Smooth muscle cell (in vitro differentiated cells): ENCODE results near the gene PAGE2B. TPM values are rescaled to one million over a fixed set of nuclear protein-coding genes. Genes with fewer than 3 reads are reported as not detected.
"Not testable (repeated sequence)": the region's sequence is repeated elsewhere in the genome, so short reads cannot be mapped to it uniquely, and the experiment has no call there.

Source experiments
- DNase-seq: peaks from one replicate; lab custom pipeline; 2025; ENCODE audit not compliant: unreplicated experiment; lab: John Stamatoyannopoulos, UW
- H2AFZ ChIP-seq: fragments of 200-600 bp; sonication (generic); 2 replicates; pipeline ENCODE4 v1.6.0; 2016; ENCODE audit warnings: antibody characterized with exemption, low read depth, mild to moderate bottlenecking
- H3F3A ChIP-seq: fragments of 200-600 bp; sonication (generic); 2 replicates; pipeline ENCODE4 v1.6.0; 2017; ENCODE audit warnings: antibody characterized with exemption, low read depth
- H3K27ac ChIP-seq: fragments of 200-600 bp; sonication (generic); 2 replicates; pipeline ENCODE4 v1.5.1; 2016; ENCODE audit warnings: low read depth, mild to moderate bottlenecking
- H3K27me3 ChIP-seq: fragments of 200-600 bp; sonication (generic); 2 replicates; pipeline ENCODE4 v1.6.1; 2016; ENCODE audit warnings: low read depth, mild to moderate bottlenecking
- H3K36me3 ChIP-seq: fragments of 200-600 bp; sonication (generic); 2 replicates; pipeline ENCODE4 v1.5.1; 2016; ENCODE audit warnings: low read depth
- H3K4me1 ChIP-seq: fragments of 200-600 bp; sonication (generic); 2 replicates; pipeline ENCODE4 v1.5.1; 2016; ENCODE audit warnings: low read depth
- H3K4me2 ChIP-seq: fragments of 200-600 bp; sonication (generic); 2 replicates; pipeline ENCODE4 v1.6.0; 2016; ENCODE audit warnings: mild to moderate bottlenecking
- H3K4me3 ChIP-seq: fragments of 200-600 bp; sonication (generic); 2 replicates; pipeline ENCODE4 v1.5.1; 2016; ENCODE audit warnings: mild to moderate bottlenecking
- H3K79me2 ChIP-seq: fragments of 200-600 bp; sonication (generic); 2 replicates; pipeline ENCODE4 v1.6.0; 2016; ENCODE audit warnings: low read depth, mild to moderate bottlenecking
- H3K9ac ChIP-seq: fragments of 200-600 bp; sonication (generic); 2 replicates; pipeline ENCODE4 v1.6.0; 2016; ENCODE audit warnings: low read depth
- H3K9me3 ChIP-seq: fragments of 200-600 bp; sonication (generic); replicated peaks from 2 replicates; pipeline ENCODE4 v1.5.1; 2016; ENCODE audit warnings: low read depth
- H4K20me1 ChIP-seq: fragments of 200-600 bp; sonication (generic); 2 replicates; pipeline ENCODE4 v1.6.0; 2016; ENCODE audit warnings: low read depth
- CTCF ChIP-seq: fragments of 200-600 bp; sonication (generic); IDR thresholded peaks from 2 replicates; pipeline ENCODE4 v1.5.1; 2017; ENCODE audit warnings: borderline replicate concordance, mild to moderate bottlenecking, antibody characterized with exemption; ENCODE audit not compliant: insufficient read depth, poor library complexity, severe bottlenecking
- WGBS: methylation state at CpG from one replicate; pipeline ENCODE4 v1.1.7; 2016; ENCODE audit warnings: low lambda C conversion rate; 5-methylcytosine and 5-hydroxymethylcytosine counted together
- polyA plus RNA-seq: library from polyadenylated mRNA; unstranded; fragments of >200 nt; fragmentation: Nextera tagmentation; extraction: Ambion mirVana; gene quantifications from 2 replicates; pipeline ENCODE4 v1.2.1, GENCODE V29; 2016
- total RNA-seq: library from RNA; depleted of rRNA; stranded (reverse); fragments of >200 nt; gene quantifications from 2 replicates; pipeline ENCODE4 v1.2.3, GENCODE V29; 2014

The PAGE2B gene
- total and polyA plus RNA-seq, 2 experiments from 2014 or later, result not detected

GRCh38 chrX:55056820-55057674, 17.8 kb upstream of the PAGE2B start:
- Histone ChIP-seq H3K27me3 (no peaks in the 10 kb centered on the region), H2AFZ (peak overlapping the region; percentile 89), H3K36me3 (no peaks in the 10 kb centered on the region), H3F3A (no peaks in the 10 kb centered on the region), H3K4me1 (no peaks in the 10 kb centered on the region), H3K4me2 (peak overlapping the region; percentile 75), H3K4me3 (peak overlapping the region; percentile 20), H4K20me1 (no peaks in the 10 kb centered on the region), H3K9me3 (no peaks in the 10 kb centered on the region), H3K9ac (peak overlapping the region; percentile 82), H3K79me2 (no peaks in the 10 kb centered on the region), H3K27ac (peak overlapping the region; percentile 88)
- WGBS, result 49% methylated on average over 7 of the region's 7 CpGs
- no peak for DNase-seq
- TF ChIP-seq CTCF, result no peak

GRCh38 chrX:55057675-55058249, 17.1 kb upstream of the PAGE2B start:
- Histone ChIP-seq H3F3A (no peaks in the 10 kb centered on the region), H4K20me1 (no peaks in the 10 kb centered on the region), H3K36me3 (no peaks in the 10 kb centered on the region), H3K4me2 (peak overlapping the region; percentile 75), H3K9ac (peak overlapping the region; percentile 82), H3K4me3 (peak overlapping the region; percentile 20), H2AFZ (peak overlapping the region; percentile 89), H3K27ac (peak overlapping the region; percentile 88), H3K4me1 (no peaks in the 10 kb centered on the region), H3K79me2 (no peaks in the 10 kb centered on the region), H3K27me3 (no peaks in the 10 kb centered on the region), H3K9me3 (no peaks in the 10 kb centered on the region)
- 34% methylated on average over 5 of the region's 5 CpGs for WGBS
- TF ChIP-seq CTCF, result peak; percentile 75
- no peak for DNase-seq

- not testable (repeated sequence) for H3K36me3 ChIP-seq, DNase-seq, H3K4me3 ChIP-seq, H3F3A ChIP-seq, H3K27ac ChIP-seq, H3K79me2 ChIP-seq, H3K4me2 ChIP-seq, H2AFZ ChIP-seq, H3K9me3 ChIP-seq, H3K4me1 ChIP-seq, H3K27me3 ChIP-seq, H4K20me1 ChIP-seq, H3K9ac ChIP-seq
- WGBS, result 80% methylated on average over 2 of the region's 2 CpGs
Measured at GRCh38 chrX:55067180-55067579, 7.7 kb upstream of the PAGE2B start.

GRCh38 chrX:55072286-55072685, 2.5 kb upstream of the PAGE2B start:
- H3K4me2 ChIP-seq, result no peak overlapping the region
- no peaks in the 10 kb centered on the region for H3K9me3 ChIP-seq
- no peaks in the 10 kb centered on the region for H3K4me1 ChIP-seq
- 80% methylated on average over 3 of the region's 3 CpGs for WGBS
- H3K27me3 ChIP-seq, result no peaks in the 10 kb centered on the region
- no peaks in the 10 kb centered on the region for H4K20me1 ChIP-seq
- H2AFZ ChIP-seq, result no peak overlapping the region
- no peak overlapping the region for H3K4me3 ChIP-seq
- no peak for DNase-seq
- no peak overlapping the region for H3K27ac ChIP-seq
- no peak overlapping the region for H3K9ac ChIP-seq
- H3K36me3 ChIP-seq, result no peaks in the 10 kb centered on the region
- TF ChIP-seq CTCF, result no peak
- no peaks in the 10 kb centered on the region for H3F3A ChIP-seq
- H3K79me2 ChIP-seq, result no peaks in the 10 kb centered on the region
